T follicular helper cell (primary cell): ENCODE data around the gene SIVA1.
A peak's percentile ranks its signal among the peaks of the same experiment; 100 is the strongest.
"Not testable (repeated sequence)": the region's sequence is repeated elsewhere in the genome, so short reads cannot be mapped to it uniquely, and the experiment has no call there.

Experiments
- DNase-seq: peaks from one replicate; pipeline ENCODE4 v3.0.0-alpha.2; 2020; ENCODE audit warnings: low read depth

Gene SIVA1

DNA sequence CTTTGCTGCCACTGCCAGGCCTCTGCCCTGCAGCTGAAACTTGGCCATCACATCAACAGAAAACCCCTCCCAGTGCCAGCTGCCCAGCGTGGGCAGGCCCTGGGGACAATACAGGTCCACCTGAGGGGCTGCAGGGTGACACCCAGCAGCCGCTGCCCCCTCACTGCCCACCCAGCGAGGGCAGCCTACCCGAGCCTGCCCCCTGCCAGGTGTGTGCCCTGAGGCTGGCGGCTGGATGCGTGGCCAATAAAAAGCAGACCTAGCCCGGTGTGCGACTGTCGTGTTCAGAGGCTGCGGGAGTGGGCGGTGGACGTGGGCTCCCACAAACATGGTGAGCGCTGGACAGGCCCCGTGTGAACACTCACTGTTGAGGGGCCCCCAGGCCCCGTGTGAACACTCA, 33.6 kb upstream of the SIVA1 start:
- no peak for DNase-seq

GRCh38 chr14:104721505-104722431, 31.2 kb upstream of the SIVA1 start:
- no peak for DNase-seq

- no peak for DNase-seq
Measured at GRCh38 chr14:104722938-104723650, 29.9 kb upstream of the SIVA1 start.

GRCh38 chr14:104723651-104724406, 29.1 kb upstream of the SIVA1 start, which contains the start of gene ADSS1:
TSS of gene ADSS1 (plus strand) at chr14:104724229. CDS start at chr14:104724271, 42 bp downstream.
- DNase-seq = peak; percentile 34

GRCh38 chr14:104724407-104724980, 28.5 kb upstream of the SIVA1 start:
- DNase-seq = no peak

DNA sequence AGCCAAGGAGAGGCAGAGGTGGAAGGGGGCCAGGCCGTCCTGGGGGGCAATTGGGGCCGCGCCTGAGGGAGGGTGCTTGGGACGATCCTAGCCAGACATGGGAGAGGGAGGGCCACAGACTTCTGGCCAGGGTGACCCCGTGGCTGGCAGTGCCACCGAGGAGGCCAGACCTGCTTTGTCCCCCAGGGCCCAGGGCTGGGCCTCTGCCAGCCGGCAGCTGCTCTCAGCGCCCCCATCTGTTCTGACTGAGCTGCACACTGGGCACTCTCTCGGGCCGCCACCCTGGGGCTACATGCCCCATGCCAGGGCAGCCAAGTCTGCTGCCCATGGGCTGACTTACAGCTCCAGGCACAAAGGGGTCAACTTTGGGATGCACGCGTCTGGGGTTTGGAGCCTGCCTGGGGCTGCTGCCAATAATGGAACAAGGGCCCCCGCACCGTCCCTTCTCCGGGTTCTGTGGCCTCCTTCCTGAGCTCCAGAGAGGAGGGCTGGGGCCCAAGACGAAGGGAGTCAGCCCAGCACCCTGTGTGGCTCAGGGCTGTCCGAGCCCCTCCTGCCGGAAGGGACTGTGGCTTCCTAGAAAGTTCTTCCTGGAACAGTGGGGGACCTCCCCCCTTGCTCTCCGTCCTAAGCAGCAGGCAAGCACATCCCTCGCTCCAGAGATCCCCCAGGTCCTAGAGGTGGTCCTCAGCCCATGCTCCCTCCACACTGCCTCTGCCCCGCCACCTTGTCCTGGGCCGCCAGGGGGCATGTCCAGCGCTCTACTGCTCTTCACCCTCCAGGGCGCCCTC, 27.8 kb upstream of the SIVA1 start:
- no peak for DNase-seq

DNA sequence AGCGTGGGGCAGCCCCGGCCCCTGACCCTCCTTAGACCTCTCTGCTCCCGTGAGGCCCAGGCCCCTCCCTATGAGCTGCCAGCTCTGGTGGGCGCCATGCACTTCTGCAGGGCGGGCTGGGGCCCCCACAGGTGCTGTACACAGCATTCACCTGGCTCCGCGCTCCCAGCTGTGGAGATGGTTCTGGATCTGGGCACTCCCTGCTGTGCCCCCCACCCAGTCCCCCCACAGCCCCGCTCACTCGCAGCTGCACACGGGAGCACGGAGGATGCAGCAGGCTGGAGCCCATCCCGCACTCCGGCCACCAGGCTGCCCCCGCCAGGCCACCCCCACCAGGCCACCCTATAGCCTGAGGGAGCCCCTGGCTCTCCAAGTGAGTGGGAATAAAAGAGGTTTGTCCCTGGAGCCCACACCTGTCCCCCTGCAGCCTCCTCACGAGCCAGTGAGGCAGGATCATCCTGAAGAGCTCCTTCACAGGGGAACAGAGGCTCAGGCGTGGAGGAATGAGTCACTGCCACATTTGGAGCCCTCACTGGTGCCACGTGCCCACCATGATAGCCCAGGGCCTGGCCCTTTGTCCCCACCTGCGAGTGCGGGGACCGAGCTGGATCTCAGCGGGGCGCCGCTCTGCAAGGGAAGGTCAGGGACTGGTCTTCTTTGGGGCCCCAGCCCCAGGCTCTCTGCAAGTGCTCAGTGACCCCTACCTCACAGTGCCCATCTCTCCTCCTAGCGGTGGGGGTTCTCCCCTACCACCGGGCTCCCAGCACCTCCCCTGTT, 27.0 kb upstream of the SIVA1 start:
- DNase-seq = no peak

- DNase-seq = no peak
Measured at GRCh38 chr14:104726600-104727451, 26.1 kb upstream of the SIVA1 start.

DNA sequence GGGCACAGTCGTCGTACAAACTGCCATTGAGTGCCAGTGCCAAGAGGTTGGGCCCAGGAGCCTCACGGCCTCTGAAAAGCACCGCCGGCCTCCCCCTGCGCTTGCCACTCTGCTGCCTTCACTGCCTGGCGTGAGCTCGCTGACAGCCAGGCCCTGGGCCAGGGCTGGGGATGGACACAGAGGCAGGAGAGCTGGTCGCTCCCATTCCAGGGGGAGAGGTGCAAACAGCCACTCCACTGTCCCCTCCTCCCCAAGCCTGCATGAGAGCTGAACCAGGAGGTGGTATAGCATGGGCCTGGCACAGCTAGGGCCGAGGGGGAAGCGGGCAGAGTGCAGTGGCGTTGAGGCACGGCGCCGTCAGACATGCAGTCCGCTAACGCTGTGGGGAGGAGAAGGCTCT, 24.3 kb upstream of the SIVA1 start:
- DNase-seq = no peak

DNA sequence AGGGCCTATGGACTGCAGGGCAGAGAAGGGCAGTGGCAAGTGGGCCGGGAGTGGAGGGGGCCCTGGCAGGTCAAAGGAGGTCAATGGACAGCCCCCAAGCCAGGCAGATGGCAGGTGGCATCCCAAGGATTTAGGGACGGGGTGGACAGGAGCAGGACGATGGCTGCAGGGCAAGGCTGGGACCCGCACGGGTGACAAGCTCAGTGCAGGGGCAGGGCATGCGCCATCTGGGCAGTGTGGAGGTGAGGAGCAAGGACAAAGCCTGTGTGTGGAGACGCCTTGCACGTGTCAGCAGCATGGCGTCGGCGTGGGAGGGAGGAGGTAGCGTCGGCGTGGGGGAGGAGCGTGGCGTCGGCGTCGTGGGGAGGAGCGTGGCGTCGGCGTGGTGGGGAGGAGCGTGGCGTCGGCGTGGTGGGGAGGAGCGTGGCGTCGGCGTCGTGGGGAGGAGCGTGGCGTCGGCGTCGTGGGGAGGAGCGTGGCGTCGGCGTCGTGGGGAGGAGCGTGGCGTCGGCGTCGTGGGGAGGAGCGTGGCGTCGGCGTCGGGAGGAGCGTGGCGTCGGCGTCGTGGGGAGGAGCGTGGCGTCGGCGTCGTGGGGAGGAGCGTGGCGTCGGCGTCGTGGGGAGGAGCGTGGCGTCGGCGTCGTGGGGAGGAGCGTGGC, 23.6 kb upstream of the SIVA1 start:
- DNase-seq = not testable (repeated sequence)

GRCh38 chr14:104729835-104730181, 23.1 kb upstream of the SIVA1 start:
- DNase-seq = no peak

DNA sequence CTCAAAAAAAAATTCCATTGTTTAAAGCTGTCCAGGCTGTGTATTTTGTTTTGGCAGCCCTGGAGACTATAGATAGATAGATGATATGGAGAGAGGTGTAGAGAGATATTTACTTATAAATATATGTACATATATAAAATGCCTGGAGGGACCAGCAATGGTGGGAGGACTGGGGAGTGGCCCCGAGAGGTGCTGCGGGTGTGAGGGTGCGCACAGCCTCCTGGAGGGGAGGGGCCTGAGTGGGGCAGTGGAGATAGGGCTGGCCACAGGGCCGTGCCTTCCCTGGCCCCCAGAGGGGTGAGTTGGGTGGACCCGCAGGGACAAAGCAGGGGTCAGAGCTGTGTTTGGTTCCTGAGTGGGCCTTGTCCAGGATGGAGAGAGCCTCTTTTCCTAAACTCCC, 22.5 kb upstream of the SIVA1 start:
- DNase-seq = no peak

GRCh38 chr14:104731320-104732294, 21.3 kb upstream of the SIVA1 start:
- DNase-seq = no peak

DNA sequence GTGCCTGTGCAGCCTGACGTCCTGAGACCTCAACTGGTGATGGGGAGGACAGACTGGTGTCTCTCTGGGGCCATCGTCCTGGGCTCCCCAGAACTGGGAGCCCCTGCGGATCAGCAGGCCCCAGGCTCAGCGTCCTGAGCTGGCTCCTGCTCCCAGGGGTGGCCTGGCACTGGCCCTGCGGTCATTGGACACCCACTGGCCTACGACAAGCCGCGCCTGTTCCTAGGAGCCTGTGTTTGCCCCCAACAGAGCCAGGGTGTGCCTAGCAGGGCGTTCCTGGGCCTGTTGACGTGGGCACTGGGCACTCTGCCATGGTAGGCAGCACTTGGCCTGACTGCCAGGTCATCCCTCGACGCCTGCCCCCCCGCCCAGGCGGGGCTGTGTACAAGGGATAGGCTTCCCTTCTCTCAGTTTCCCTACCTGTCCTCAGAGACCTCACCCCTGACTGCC, 20.6 kb upstream of the SIVA1 start:
- DNase-seq = no peak

DNA sequence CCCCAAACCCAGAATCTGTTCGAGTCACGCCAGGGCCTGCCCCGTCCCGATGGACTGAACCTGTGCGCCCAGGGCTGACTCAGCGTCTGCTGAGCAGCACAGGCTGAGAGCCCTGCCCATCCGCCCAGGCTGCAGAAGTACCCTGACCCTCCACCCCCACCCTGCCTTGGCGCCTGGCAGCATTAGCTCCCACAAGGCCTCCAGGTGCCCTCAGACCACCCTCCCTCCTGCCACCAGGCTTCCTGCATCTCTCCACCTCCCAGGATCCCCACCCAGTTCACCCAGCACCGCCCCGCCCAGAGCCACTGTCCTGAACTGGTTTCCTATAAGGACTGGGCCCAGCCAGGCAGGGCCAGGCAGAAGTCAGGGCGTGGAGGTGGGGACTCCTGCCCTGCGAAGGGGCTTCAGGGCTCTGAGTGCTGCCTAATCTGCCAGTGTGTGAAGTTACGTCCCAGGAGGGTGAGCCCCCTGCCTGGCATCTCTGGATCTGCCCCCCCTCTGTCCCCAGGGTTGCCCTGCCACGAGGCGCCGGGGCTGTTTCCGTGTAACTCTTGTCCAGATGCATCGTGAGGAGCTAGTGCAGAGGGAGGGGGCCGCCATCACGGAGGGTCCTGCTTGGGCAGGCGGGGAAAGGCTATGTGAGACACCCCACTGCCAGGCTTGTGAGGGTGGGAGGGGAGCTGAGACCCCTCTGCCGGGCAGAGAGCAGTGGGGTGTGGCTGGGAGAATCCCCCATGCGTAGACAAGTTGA, 19.8 kb upstream of the SIVA1 start:
- no peak for DNase-seq

DNA sequence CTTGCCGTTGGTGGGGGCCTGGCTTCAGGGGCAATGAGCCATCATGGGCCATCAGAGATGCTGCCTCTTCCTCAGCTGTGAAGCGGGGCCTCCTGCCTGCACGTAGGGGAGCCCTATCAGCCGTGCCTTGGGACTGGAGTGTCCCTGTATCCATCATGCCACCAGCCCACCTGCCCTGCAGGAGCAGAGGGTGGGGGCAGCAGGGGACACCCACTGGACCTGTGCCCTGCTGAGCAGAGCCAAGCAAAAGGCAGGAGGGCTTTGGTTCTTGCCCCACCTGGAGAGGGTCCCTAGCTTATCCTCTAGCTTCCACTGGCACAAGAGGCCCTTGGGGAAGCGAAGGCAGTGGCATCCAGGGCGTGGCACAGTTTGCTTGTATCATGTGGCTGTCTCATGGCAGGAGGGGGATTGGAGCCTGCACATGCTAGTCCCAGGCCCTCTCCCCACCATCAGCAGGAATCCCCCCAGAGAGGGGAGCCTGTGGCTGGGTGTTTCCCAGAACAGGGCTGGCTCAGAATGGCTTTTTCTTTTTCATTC, 18.8 kb upstream of the SIVA1 start:
- DNase-seq = no peak

GRCh38 chr14:104734601-104734990, 18.4 kb upstream of the SIVA1 start:
- no peak for DNase-seq
